IPS-11a (cell line): ENCODE data around the gene LRRC25.
A peak's percentile ranks its signal among the peaks of the same experiment; 100 is the strongest.

Experiments used
- H3K4me3 ChIP-seq: one replicate; pipeline ENCODE4 v1.5.1; 2013; ENCODE audit warnings: low read depth, low read length, control low read depth

Gene LRRC25

GRCh38 chr19:18397242-18398202, at the start of gene LRRC25:
Gene LRRC25 (minus strand): TSS chr19:18397622. CDS start chr19:18396963, 659 bp downstream.
- no peak within 1 kb of the TSS for H3K4me3 ChIP-seq

GRCh38 chr19:18446811-18447359, 49.5 kb upstream of the LRRC25 start:
- no peak overlapping the region for H3K4me3 ChIP-seq

GRCh38 chr19:18446145-18446810, 48.9 kb upstream of the LRRC25 start:
- H3K4me3 ChIP-seq, result no peak overlapping the region

- H3K4me3 ChIP-seq, result no peak overlapping the region
Observed at GRCh38 chr19:18445262-18445948, 48.0 kb upstream of the LRRC25 start.

- no peak overlapping the region for H3K4me3 ChIP-seq
Observed at GRCh38 chr19:18444513-18444912, 47.1 kb upstream of the LRRC25 start.

- H3K4me3 ChIP-seq, result no peak overlapping the region
Observed at GRCh38 chr19:18443831-18444230, 46.4 kb upstream of the LRRC25 start.

- no peak overlapping the region for H3K4me3 ChIP-seq
Observed at GRCh38 chr19:18443406-18443805, 46.0 kb upstream of the LRRC25 start.

- H3K4me3 ChIP-seq, result no peak overlapping the region
Observed at GRCh38 chr19:18442941-18443340, 45.5 kb upstream of the LRRC25 start.

GRCh38 chr19:18441804-18442788, 44.7 kb upstream of the LRRC25 start:
- H3K4me3 ChIP-seq, result no peak overlapping the region

GRCh38 chr19:18440936-18441803, 43.7 kb upstream of the LRRC25 start:
- no peak overlapping the region for H3K4me3 ChIP-seq

- no peak overlapping the region for H3K4me3 ChIP-seq
Observed at GRCh38 chr19:18440415-18440877, 43.0 kb upstream of the LRRC25 start.

GRCh38 chr19:18439910-18440237, 42.5 kb upstream of the LRRC25 start:
- H3K4me3 ChIP-seq, result no peak overlapping the region

GRCh38 chr19:18439025-18439909, 41.8 kb upstream of the LRRC25 start:
- no peak overlapping the region for H3K4me3 ChIP-seq

GRCh38 chr19:18438331-18439024, 41.1 kb upstream of the LRRC25 start:
- H3K4me3 ChIP-seq, result no peak overlapping the region

GRCh38 chr19:18437491-18438330, 40.3 kb upstream of the LRRC25 start, which contains the start of gene ISYNA1:
Gene ISYNA1 (minus strand): TSS chr19:18438133. CDS start chr19:18437979, 154 bp downstream.
- H3K4me3 ChIP-seq, result peak within 1 kb of the TSS; percentile 76
